WTC11 (cell line): ENCODE results near the gene MAPK7. TPM values are rescaled to one million over a fixed set of nuclear protein-coding genes. Genes with fewer than 3 reads are reported as not detected.

Source experiments
- ATAC-seq: fragments of 200-7000 bp; cut with Tn5 transposase; 2 replicates; pipeline ENCODE4 v1.10.0; 2021; ENCODE audit warnings: mild to moderate bottlenecking, moderate library complexity
- CTCF ChIA-PET: fragments of 300-600 bp; sonication (Branson Sonifier 250); formaldehyde crosslinking; loops from one replicate; lab custom pipeline; 2021; ENCODE audit warnings: antibody characterized with exemption; lab: Charles Lee
- POLR2A ChIA-PET: fragments of 350-600 bp; sonication (Branson Sonifier 250); formaldehyde crosslinking; loops from one replicate; lab custom pipeline; 2021; ENCODE audit warnings: antibody characterized with exemption; lab: Charles Lee
- DNase-seq: peaks from one replicate; pipeline ENCODE4 v3.0.0; 2021; ENCODE audit warnings: low spot score
- H3K27ac Mint-ChIP-seq: 2 replicates; pipeline ENCODE4 v1.8.0; 2021; ENCODE audit warnings: mixed read lengths
- H3K27me3 Mint-ChIP-seq: 2 replicates; pipeline ENCODE4 v1.8.0; 2021; ENCODE audit warnings: low read depth, mild to moderate bottlenecking, moderate library complexity, mixed read lengths
- H3K36me3 Mint-ChIP-seq: 2 replicates; pipeline ENCODE4 v1.8.0; 2021; ENCODE audit warnings: mixed read lengths
- H3K4me1 Mint-ChIP-seq: 2 replicates; pipeline ENCODE4 v1.8.0; 2022; ENCODE audit warnings: mixed read lengths
- H3K4me3 Mint-ChIP-seq: 2 replicates; pipeline ENCODE4 v1.8.0; 2021; ENCODE audit warnings: mild to moderate bottlenecking, moderate library complexity, mixed read lengths
- H3K9me3 Mint-ChIP-seq: 2 replicates; pipeline ENCODE4 v1.8.0; 2021; ENCODE audit warnings: mixed read lengths
- ELF4 ChIP-seq: sonication (generic); formaldehyde crosslinking; IDR thresholded peaks from 2 replicates; pipeline ENCODE4 v1.8.1; 2022; ENCODE audit warnings: low read depth, mild to moderate bottlenecking, moderate library complexity, missing genetic modification reagents
- ETV6 ChIP-seq: sonication (generic); formaldehyde crosslinking; IDR thresholded peaks from 2 replicates; pipeline ENCODE4 v1.8.1; 2022; ENCODE audit warnings: mild to moderate bottlenecking, missing genetic modification reagents
- GTF2I ChIP-seq: fragments of 250-450 bp; sonication (Bioruptor Pico); conservative IDR thresholded peaks from 2 replicates; pipeline ENCODE4 v1.4.0; 2021; ENCODE audit warnings: mild to moderate bottlenecking
- KAT7 ChIP-seq: sonication (generic); formaldehyde crosslinking; IDR thresholded peaks from 2 replicates; pipeline ENCODE4 v1.8.1; 2023; ENCODE audit warnings: missing genetic modification reagents, mild to moderate bottlenecking, borderline replicate concordance
- NR1H2 ChIP-seq: sonication (generic); formaldehyde crosslinking; IDR thresholded peaks from 2 replicates; pipeline ENCODE4 v1.9.0; 2021; ENCODE audit warnings: mild to moderate bottlenecking, moderate library complexity, missing genetic modification reagents
- RELA ChIP-seq: sonication (generic); formaldehyde crosslinking; IDR thresholded peaks from 2 replicates; pipeline ENCODE4 v1.8.1; 2022; ENCODE audit warnings: missing genetic modification reagents, mild to moderate bottlenecking, borderline replicate concordance
- SOX15 ChIP-seq: fragments of 250-450 bp; sonication (Bioruptor Pico); IDR thresholded peaks from 2 replicates; pipeline ENCODE4 v1.9.0; 2021; ENCODE audit warnings: mild to moderate bottlenecking
- TP53 ChIP-seq: sonication (generic); formaldehyde crosslinking; IDR thresholded peaks from 2 replicates; pipeline ENCODE4 v1.8.1; 2023; ENCODE audit warnings: mild to moderate bottlenecking, missing genetic modification reagents
- ZNF263 ChIP-seq: sonication (generic); formaldehyde crosslinking; IDR thresholded peaks from 2 replicates; pipeline ENCODE4 v1.8.1; 2022; ENCODE audit warnings: low read depth, mild to moderate bottlenecking, moderate library complexity, missing genetic modification reagents
- ZNF317 ChIP-seq: sonication (generic); formaldehyde crosslinking; IDR thresholded peaks from 2 replicates; pipeline ENCODE4 v1.8.1; 2023; ENCODE audit warnings: low read depth, mild to moderate bottlenecking, moderate library complexity, missing genetic modification reagents, borderline replicate concordance
- ZNF416 ChIP-seq: fragments of 250-450 bp; sonication (Bioruptor Pico); IDR thresholded peaks from 2 replicates; pipeline ENCODE4 v1.9.0; 2021; ENCODE audit warnings: mild to moderate bottlenecking, inconsistent platforms
- ZNF423 ChIP-seq: fragments of 250-450 bp; sonication (Bioruptor Pico); IDR thresholded peaks from 2 replicates; pipeline ENCODE4 v2.1.2; 2022; ENCODE audit warnings: mild to moderate bottlenecking, moderate library complexity
- total RNA-seq: library from RNA; stranded (reverse); gene quantifications from 3 replicates; pipeline ENCODE4 v1.2.3, GENCODE V29; 2021
- TF ChIP-seq, protein P1 (sequence below): sonication (generic); formaldehyde crosslinking; IDR thresholded peaks from 2 replicates; pipeline ENCODE4 v1.8.1; 2023; ENCODE audit warnings: mild to moderate bottlenecking, missing genetic modification reagents
- TF ChIP-seq, protein P2 (sequence below): sonication (generic); formaldehyde crosslinking; IDR thresholded peaks from 2 replicates; pipeline ENCODE4 v1.8.1; 2023; ENCODE audit warnings: mild to moderate bottlenecking, missing genetic modification reagents, borderline replicate concordance
- TF ChIP-seq, protein P3 (sequence below): sonication (generic); formaldehyde crosslinking; IDR thresholded peaks from 2 replicates; pipeline ENCODE4 v1.8.1; 2022; ENCODE audit warnings: missing genetic modification reagents, borderline replicate concordance
- TF ChIP-seq, protein P4 (sequence below): sonication (generic); formaldehyde crosslinking; IDR thresholded peaks from 2 replicates; pipeline ENCODE4 v1.8.1; 2023; ENCODE audit warnings: mild to moderate bottlenecking, missing genetic modification reagents, moderate library complexity
- TF ChIP-seq, protein P5 (sequence below): sonication (generic); formaldehyde crosslinking; IDR thresholded peaks from 2 replicates; pipeline ENCODE4 v1.8.0; 2023; ENCODE audit warnings: missing genetic modification reagents
- TF ChIP-seq, protein P6 (sequence below): sonication (generic); formaldehyde crosslinking; IDR thresholded peaks from 2 replicates; pipeline ENCODE4 v1.8.0; 2022; ENCODE audit warnings: mild to moderate bottlenecking, missing genetic modification reagents

The MAPK7 gene
- total RNA-seq, 1 experiment from 2014 or later: 38.5 TPM

DNA sequence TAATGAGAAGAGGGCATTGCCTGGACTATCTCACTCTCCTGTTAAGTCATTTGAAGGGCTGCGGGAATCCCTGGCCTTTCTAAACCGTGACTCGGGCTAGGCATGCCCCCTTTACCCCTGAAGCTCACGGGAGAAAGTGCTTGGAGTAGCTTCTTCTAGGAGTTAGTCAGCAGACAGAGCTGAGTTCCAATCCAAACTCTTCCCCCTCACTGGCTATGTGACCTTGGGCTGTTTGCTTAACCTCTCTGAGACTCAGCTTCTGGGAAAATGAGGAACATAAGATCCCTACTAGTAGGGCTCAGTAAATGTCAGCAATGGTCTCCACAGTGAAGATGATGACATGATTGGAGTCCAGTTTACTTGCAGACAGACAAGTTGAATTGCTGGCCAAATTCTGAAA is 10.1 kb upstream of the MAPK7 start:
- H3K27me3 Mint-ChIP-seq: no peaks in the 10 kb centered on the region
- no peak for ATAC-seq
- no peaks in the 10 kb centered on the region for H3K9me3 Mint-ChIP-seq
- no peak overlapping the region for H3K27ac Mint-ChIP-seq
- peaks cover 10% of the 10 kb centered on the region for H3K4me1 Mint-ChIP-seq
- TF ChIP-seq, protein P1, sequence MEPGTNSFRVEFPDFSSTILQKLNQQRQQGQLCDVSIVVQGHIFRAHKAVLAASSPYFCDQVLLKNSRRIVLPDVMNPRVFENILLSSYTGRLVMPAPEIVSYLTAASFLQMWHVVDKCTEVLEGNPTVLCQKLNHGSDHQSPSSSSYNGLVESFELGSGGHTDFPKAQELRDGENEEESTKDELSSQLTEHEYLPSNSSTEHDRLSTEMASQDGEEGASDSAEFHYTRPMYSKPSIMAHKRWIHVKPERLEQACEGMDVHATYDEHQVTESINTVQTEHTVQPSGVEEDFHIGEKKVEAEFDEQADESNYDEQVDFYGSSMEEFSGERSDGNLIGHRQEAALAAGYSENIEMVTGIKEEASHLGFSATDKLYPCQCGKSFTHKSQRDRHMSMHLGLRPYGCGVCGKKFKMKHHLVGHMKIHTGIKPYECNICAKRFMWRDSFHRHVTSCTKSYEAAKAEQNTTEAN (CRISPR knock-in tag): no peak
- TF ChIP-seq, protein P2, sequence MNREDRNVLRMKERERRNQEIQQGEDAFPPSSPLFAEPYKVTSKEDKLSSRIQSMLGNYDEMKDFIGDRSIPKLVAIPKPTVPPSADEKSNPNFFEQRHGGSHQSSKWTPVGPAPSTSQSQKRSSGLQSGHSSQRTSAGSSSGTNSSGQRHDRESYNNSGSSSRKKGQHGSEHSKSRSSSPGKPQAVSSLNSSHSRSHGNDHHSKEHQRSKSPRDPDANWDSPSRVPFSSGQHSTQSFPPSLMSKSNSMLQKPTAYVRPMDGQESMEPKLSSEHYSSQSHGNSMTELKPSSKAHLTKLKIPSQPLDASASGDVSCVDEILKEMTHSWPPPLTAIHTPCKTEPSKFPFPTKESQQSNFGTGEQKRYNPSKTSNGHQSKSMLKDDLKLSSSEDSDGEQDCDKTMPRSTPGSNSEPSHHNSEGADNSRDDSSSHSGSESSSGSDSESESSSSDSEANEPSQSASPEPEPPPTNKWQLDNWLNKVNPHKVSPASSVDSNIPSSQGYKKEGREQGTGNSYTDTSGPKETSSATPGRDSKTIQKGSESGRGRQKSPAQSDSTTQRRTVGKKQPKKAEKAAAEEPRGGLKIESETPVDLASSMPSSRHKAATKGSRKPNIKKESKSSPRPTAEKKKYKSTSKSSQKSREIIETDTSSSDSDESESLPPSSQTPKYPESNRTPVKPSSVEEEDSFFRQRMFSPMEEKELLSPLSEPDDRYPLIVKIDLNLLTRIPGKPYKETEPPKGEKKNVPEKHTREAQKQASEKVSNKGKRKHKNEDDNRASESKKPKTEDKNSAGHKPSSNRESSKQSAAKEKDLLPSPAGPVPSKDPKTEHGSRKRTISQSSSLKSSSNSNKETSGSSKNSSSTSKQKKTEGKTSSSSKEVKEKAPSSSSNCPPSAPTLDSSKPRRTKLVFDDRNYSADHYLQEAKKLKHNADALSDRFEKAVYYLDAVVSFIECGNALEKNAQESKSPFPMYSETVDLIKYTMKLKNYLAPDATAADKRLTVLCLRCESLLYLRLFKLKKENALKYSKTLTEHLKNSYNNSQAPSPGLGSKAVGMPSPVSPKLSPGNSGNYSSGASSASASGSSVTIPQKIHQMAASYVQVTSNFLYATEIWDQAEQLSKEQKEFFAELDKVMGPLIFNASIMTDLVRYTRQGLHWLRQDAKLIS (CRISPR knock-in tag): no peak
- no peak for TF ChIP-seq ZNF423 (CRISPR knock-in tag)
- TF ChIP-seq ELF4 (CRISPR knock-in tag): no peak
- no peak for TF ChIP-seq GTF2I
- TF ChIP-seq SOX15 (CRISPR knock-in tag): no peak
- no peak for TF ChIP-seq RELA (CRISPR knock-in tag)
- TF ChIP-seq, protein P3, sequence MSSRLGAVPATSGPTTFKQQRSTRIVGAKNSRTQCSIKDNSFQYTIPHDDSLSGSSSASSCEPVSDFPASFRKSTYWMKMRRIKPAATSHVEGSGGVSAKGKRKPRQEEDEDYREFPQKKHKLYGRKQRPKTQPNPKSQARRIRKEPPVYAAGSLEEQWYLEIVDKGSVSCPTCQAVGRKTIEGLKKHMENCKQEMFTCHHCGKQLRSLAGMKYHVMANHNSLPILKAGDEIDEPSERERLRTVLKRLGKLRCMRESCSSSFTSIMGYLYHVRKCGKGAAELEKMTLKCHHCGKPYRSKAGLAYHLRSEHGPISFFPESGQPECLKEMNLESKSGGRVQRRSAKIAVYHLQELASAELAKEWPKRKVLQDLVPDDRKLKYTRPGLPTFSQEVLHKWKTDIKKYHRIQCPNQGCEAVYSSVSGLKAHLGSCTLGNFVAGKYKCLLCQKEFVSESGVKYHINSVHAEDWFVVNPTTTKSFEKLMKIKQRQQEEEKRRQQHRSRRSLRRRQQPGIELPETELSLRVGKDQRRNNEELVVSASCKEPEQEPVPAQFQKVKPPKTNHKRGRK: no peak
- TF ChIP-seq ZNF416 (CRISPR knock-in tag): no peak
- TF ChIP-seq ZNF317: no peak
- TF ChIP-seq, protein P4, sequence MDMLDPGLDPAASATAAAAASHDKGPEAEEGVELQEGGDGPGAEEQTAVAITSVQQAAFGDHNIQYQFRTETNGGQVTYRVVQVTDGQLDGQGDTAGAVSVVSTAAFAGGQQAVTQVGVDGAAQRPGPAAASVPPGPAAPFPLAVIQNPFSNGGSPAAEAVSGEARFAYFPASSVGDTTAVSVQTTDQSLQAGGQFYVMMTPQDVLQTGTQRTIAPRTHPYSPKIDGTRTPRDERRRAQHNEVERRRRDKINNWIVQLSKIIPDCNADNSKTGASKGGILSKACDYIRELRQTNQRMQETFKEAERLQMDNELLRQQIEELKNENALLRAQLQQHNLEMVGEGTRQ (CRISPR knock-in tag): no peak
- no peak for TF ChIP-seq ZNF263 (CRISPR knock-in tag)
- no peak for TF ChIP-seq ETV6 (CRISPR knock-in tag)
- no peak for TF ChIP-seq NR1H2 (CRISPR knock-in tag)
- TF ChIP-seq, protein P5, sequence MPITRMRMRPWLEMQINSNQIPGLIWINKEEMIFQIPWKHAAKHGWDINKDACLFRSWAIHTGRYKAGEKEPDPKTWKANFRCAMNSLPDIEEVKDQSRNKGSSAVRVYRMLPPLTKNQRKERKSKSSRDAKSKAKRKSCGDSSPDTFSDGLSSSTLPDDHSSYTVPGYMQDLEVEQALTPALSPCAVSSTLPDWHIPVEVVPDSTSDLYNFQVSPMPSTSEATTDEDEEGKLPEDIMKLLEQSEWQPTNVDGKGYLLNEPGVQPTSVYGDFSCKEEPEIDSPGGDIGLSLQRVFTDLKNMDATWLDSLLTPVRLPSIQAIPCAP (CRISPR knock-in tag): no peak
- H3K4me3 Mint-ChIP-seq: no peak overlapping the region
- ChIA-PET CTCF (no interaction called here), POLR2A (interaction anchor here (1.5 kb wide), 1 partner anchor 9 kb away, joined by 5 read pairs; no protein-coding TSS in a partner anchor)
- H3K36me3 Mint-ChIP-seq: no peaks in the 10 kb centered on the region
- DNase-seq: no peak

DNA sequence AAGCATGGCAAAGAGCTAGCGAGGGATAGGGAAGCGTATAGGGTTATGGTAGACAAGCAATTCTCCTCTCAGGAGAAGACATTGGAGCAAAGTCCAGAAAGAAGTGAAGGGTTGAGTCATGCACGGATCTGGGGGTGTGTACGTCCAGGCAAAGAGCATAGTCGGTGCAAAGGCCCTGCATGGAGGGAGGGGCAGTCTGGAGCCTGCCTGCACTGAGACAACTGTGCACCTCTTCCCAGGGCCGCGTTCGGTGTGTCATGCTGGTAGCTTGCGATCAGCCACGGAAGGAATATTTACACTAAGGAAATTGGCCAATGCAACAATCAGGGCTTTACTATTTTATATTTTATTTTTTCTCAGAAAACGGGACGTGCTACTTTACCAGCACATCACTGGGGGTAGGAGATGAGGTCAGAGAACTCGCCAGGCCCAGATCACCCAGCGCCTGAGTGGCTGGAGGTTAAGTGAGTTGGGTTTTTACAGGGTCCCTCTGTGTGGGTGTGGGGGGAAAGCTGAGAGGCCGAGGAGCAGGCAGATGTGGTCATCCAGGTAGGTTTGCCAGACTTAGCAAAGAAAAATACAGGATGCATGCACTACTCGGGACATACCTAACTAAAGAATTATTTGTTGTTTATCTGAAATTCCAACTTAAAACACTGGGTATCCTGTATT is 9.1 kb upstream of the MAPK7 start:
- H3K27ac Mint-ChIP-seq: no peak overlapping the region; the same call in 1 of the 2 replicates
- peaks cover 3% of the 10 kb centered on the region for H3K4me1 Mint-ChIP-seq
- ATAC-seq (no peak), DNase-seq (no peak)
- no peak for TF ChIP-seq TP53
- TF ChIP-seq KAT7 (CRISPR knock-in tag): no peak
- TF ChIP-seq, protein P6, sequence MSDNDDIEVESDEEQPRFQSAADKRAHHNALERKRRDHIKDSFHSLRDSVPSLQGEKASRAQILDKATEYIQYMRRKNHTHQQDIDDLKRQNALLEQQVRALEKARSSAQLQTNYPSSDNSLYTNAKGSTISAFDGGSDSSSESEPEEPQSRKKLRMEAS: no peak
- no peak for TF ChIP-seq RELA (CRISPR knock-in tag)
- H3K4me3 Mint-ChIP-seq: no peak overlapping the region
- H3K36me3 Mint-ChIP-seq: no peaks in the 10 kb centered on the region
- H3K9me3 Mint-ChIP-seq: no peaks in the 10 kb centered on the region
- no peaks in the 10 kb centered on the region for H3K27me3 Mint-ChIP-seq
- POLR2A ChIA-PET: interaction anchor here (1.5 kb wide), 1 partner anchor 8 kb away, joined by 5 read pairs; no protein-coding TSS in a partner anchor
- CTCF ChIA-PET: interaction anchor here (1.0 kb wide), 1 partner anchor 78 kb away, joined by 5 read pairs; no protein-coding TSS in a partner anchor
